ENCODE results near the gene SRGAP2B. TPM values are rescaled to one million over a fixed set of nuclear protein-coding genes. Genes with fewer than 3 reads are reported as not detected.
"Not testable (repeated sequence)": the region's sequence is repeated elsewhere in the genome, so short reads cannot be mapped to it uniquely, and the experiment has no call there.

Gene SRGAP2B
- polyA plus RNA-seq, 1 donor (not counting 4 experiments of a cell fraction or from before 2014, with no cell fraction given), result 11.0 TPM

GRCh38 chr1:145053428-145053827 is 41.7 kb downstream of the SRGAP2B start:
- H3K4me3 ChIP-seq (ENCODE audit: control insufficient read depth in 2 of 3, extremely low read depth in 1 of 3, insufficient read depth in 2 of 3, low read depth in 1 of 3, low read length in 3 of 3); H3K27ac ChIP-seq (ENCODE audit: control insufficient read depth, insufficient read depth, low read length); H3K9me1 ChIP-seq (ENCODE audit: control insufficient read depth, extremely low read depth, insufficient read depth, low read length); H3K36me3 ChIP-seq (ENCODE audit: control insufficient read depth in 2 of 2, extremely low read depth in 1 of 2, insufficient read depth in 2 of 2, low read length in 2 of 2); FAIRE-seq; H3K4me2 ChIP-seq (ENCODE audit: control insufficient read depth, extremely low read depth, insufficient read depth, low read depth, low read length); H3K79me2 ChIP-seq (ENCODE audit: control insufficient read depth, insufficient read depth, low read length); H4K20me1 ChIP-seq (ENCODE audit: control insufficient read depth, extremely low read depth, insufficient read depth, low read length); H3K9me3 ChIP-seq (ENCODE audit: control insufficient read depth, low read depth, low read length); H3K9ac ChIP-seq (ENCODE audit: control insufficient read depth, extremely low read depth, insufficient read depth, low read length); DNase-seq (ENCODE audit: low read depth, low spot score); H3K4me1 ChIP-seq (ENCODE audit: control insufficient read depth, extremely low read depth, insufficient read depth, low read length); dilution Hi-C loops (cut with MboI; ENCODE audit: extremely low pct_ligation_motif_present, low sequenced_read_pairs); H3K27me3 ChIP-seq (ENCODE audit: control insufficient read depth, extremely low read depth, insufficient read depth, low read length); H2AFZ ChIP-seq (ENCODE audit: control insufficient read depth, low read length): not testable (repeated sequence)

GRCh38 chr1:145052019-145052776 is 42.9 kb downstream of the SRGAP2B start:
- FAIRE-seq, result not testable (repeated sequence)

GRCh38 chr1:145048181-145048856 is 46.8 kb downstream of the SRGAP2B start:
- H3K27me3 ChIP-seq (ENCODE audit: control insufficient read depth, extremely low read depth, insufficient read depth, low read length); dilution Hi-C loops (cut with MboI; ENCODE audit: extremely low pct_ligation_motif_present, low sequenced_read_pairs); H3K9me3 ChIP-seq (ENCODE audit: control insufficient read depth, low read depth, low read length); H3K4me2 ChIP-seq (ENCODE audit: control insufficient read depth, extremely low read depth, insufficient read depth, low read depth, low read length); H3K4me3 ChIP-seq (ENCODE audit: control insufficient read depth in 2 of 3, extremely low read depth in 1 of 3, insufficient read depth in 2 of 3, low read depth in 1 of 3, low read length in 3 of 3); DNase-seq (ENCODE audit: low read depth, low spot score); H3K9ac ChIP-seq (ENCODE audit: control insufficient read depth, extremely low read depth, insufficient read depth, low read length); H4K20me1 ChIP-seq (ENCODE audit: control insufficient read depth, extremely low read depth, insufficient read depth, low read length); H3K9me1 ChIP-seq (ENCODE audit: control insufficient read depth, extremely low read depth, insufficient read depth, low read length); H3K36me3 ChIP-seq (ENCODE audit: control insufficient read depth in 2 of 2, extremely low read depth in 1 of 2, insufficient read depth in 2 of 2, low read length in 2 of 2); H3K27ac ChIP-seq (ENCODE audit: control insufficient read depth, insufficient read depth, low read length); FAIRE-seq; H3K4me1 ChIP-seq (ENCODE audit: control insufficient read depth, extremely low read depth, insufficient read depth, low read length); H2AFZ ChIP-seq (ENCODE audit: control insufficient read depth, low read length); H3K79me2 ChIP-seq (ENCODE audit: control insufficient read depth, insufficient read depth, low read length): not testable (repeated sequence)

More at GRCh38 chr1:145052019-145052776, 42.9 kb downstream of the SRGAP2B start:
- H3K4me3 ChIP-seq (ENCODE audit: control insufficient read depth in 2 of 3, extremely low read depth in 1 of 3, insufficient read depth in 2 of 3, low read depth in 1 of 3, low read length in 3 of 3); dilution Hi-C loops (cut with MboI; ENCODE audit: extremely low pct_ligation_motif_present, low sequenced_read_pairs); H3K9me1 ChIP-seq (ENCODE audit: control insufficient read depth, extremely low read depth, insufficient read depth, low read length); H3K79me2 ChIP-seq (ENCODE audit: control insufficient read depth, insufficient read depth, low read length); H3K4me2 ChIP-seq (ENCODE audit: control insufficient read depth, extremely low read depth, insufficient read depth, low read depth, low read length); H3K4me1 ChIP-seq (ENCODE audit: control insufficient read depth, extremely low read depth, insufficient read depth, low read length); H3K27ac ChIP-seq (ENCODE audit: control insufficient read depth, insufficient read depth, low read length); H4K20me1 ChIP-seq (ENCODE audit: control insufficient read depth, extremely low read depth, insufficient read depth, low read length); H3K9me3 ChIP-seq (ENCODE audit: control insufficient read depth, low read depth, low read length); DNase-seq (ENCODE audit: low read depth, low spot score); H3K36me3 ChIP-seq (ENCODE audit: control insufficient read depth in 2 of 2, extremely low read depth in 1 of 2, insufficient read depth in 2 of 2, low read length in 2 of 2); H3K27me3 ChIP-seq (ENCODE audit: control insufficient read depth, extremely low read depth, insufficient read depth, low read length); H3K9ac ChIP-seq (ENCODE audit: control insufficient read depth, extremely low read depth, insufficient read depth, low read length); H2AFZ ChIP-seq (ENCODE audit: control insufficient read depth, low read length): not testable (repeated sequence)

GRCh38 chr1:145047553-145047952 is 47.6 kb downstream of the SRGAP2B start:
- FAIRE-seq; H3K9me3 ChIP-seq (ENCODE audit: control insufficient read depth, low read depth, low read length); H3K79me2 ChIP-seq (ENCODE audit: control insufficient read depth, insufficient read depth, low read length); H3K27ac ChIP-seq (ENCODE audit: control insufficient read depth, insufficient read depth, low read length); H3K36me3 ChIP-seq (ENCODE audit: control insufficient read depth in 2 of 2, extremely low read depth in 1 of 2, insufficient read depth in 2 of 2, low read length in 2 of 2); H3K4me1 ChIP-seq (ENCODE audit: control insufficient read depth, extremely low read depth, insufficient read depth, low read length); H2AFZ ChIP-seq (ENCODE audit: control insufficient read depth, low read length); DNase-seq (ENCODE audit: low read depth, low spot score); H3K9ac ChIP-seq (ENCODE audit: control insufficient read depth, extremely low read depth, insufficient read depth, low read length); H3K4me2 ChIP-seq (ENCODE audit: control insufficient read depth, extremely low read depth, insufficient read depth, low read depth, low read length); H3K27me3 ChIP-seq (ENCODE audit: control insufficient read depth, extremely low read depth, insufficient read depth, low read length); H3K9me1 ChIP-seq (ENCODE audit: control insufficient read depth, extremely low read depth, insufficient read depth, low read length); dilution Hi-C loops (cut with MboI; ENCODE audit: extremely low pct_ligation_motif_present, low sequenced_read_pairs); H3K4me3 ChIP-seq (ENCODE audit: control insufficient read depth in 2 of 3, extremely low read depth in 1 of 3, insufficient read depth in 2 of 3, low read depth in 1 of 3, low read length in 3 of 3); H4K20me1 ChIP-seq (ENCODE audit: control insufficient read depth, extremely low read depth, insufficient read depth, low read length): not testable (repeated sequence)
